Ovary (tissue), 9 donors: ENCODE results near the gene RBFOX2. TPM values are rescaled to one million over a fixed set of nuclear protein-coding genes. Genes with fewer than 3 reads are reported as not detected.
"Not testable (repeated sequence)": the region's sequence is repeated elsewhere in the genome, so short reads cannot be mapped to it uniquely, and the experiment has no call there.

Source experiments
- DNase-seq, 5 donors: peaks; one replicate each; pipeline ENCODE4 v3.0.0-alpha.2; 2019 to 2020
- H3K27ac ChIP-seq, 2 donors: fragments of 200-600 bp; one replicate each; pipeline versions ENCODE4 v1.5.1 to v1.8.0; 2019 to 2022
- H3K27me3 ChIP-seq: fragments of 200-600 bp; one replicate; pipeline ENCODE4 v1.8.0; 2022
- H3K36me3 ChIP-seq: fragments of 200-600 bp; sonication (generic); one replicate; pipeline ENCODE4 v1.5.1; 2019
- H3K4me1 ChIP-seq: one replicate; pipeline ENCODE4 v1.8.1; 2013; ENCODE audit warnings: mild to moderate bottlenecking, moderate library complexity; ENCODE audit not compliant: insufficient read depth
- H3K4me3 ChIP-seq: fragments of 200-600 bp; sonication (generic); one replicate; pipeline ENCODE4 v1.5.1; 2017
- H3K9me3 ChIP-seq, 2 donors: fragments of 200-600 bp in 1 of 2; sonication (generic) in 1 of 2; one replicate each; pipeline versions ENCODE4 v1.5.1 to v1.8.1; 2013 to 2019; ENCODE audit warnings: mild to moderate bottlenecking in 1 of 2, moderate library complexity in 1 of 2
- CTCF ChIP-seq, 3 donors: fragments of 450-650 bp in 2 of 3; fragments of 200-600 bp in 1 of 3; IDR thresholded peaks; one replicate each; pipeline versions ENCODE4 v1.5.1 to v1.8.0; 2016 to 2022; ENCODE audit warnings: antibody characterized with exemption in 3 of 3, mild to moderate bottlenecking in 1 of 3
- EP300 ChIP-seq: sonication (generic); formaldehyde crosslinking; IDR thresholded peaks from one replicate; pipeline ENCODE4 v1.6.1; 2017; ENCODE audit warnings: antibody characterized with exemption
- POLR2A ChIP-seq: fragments of 450-650 bp; IDR thresholded peaks from one replicate; pipeline ENCODE4 v1.6.1; 2017; ENCODE audit warnings: antibody characterized with exemption, mild to moderate bottlenecking, moderate library complexity
- WGBS, 3 donors: extraction: QIAGEN DNeasy Blood & Tissue Kit in 1 of 3; methylation state at CpG; one replicate each; pipeline versions ENCODE4 v1.1.5 to v1.1.7; 2013 to 2017; 5-methylcytosine and 5-hydroxymethylcytosine counted together
- intact Hi-C, 4 donors: fragments of 100-400 bp; cut with DNase I; formaldehyde crosslinking; loops; one replicate each; pipeline versions ENCODE4 v1.11.0 to v1.15.1; 2022 to 2023
- polyA plus RNA-seq, 2 donors: library from polyadenylated mRNA; stranded (reverse); fragments of 200-250 nt in 1 of 2; fragments of 350-450 nt in 1 of 2; fragmentation: Illumina TruSeq in 1 of 2; extraction: RNeasy Lipid Tissue Mini Kit (QIAGEN cat#74804) in 1 of 2; gene quantifications; one replicate each; pipeline ENCODE4 v1.2.3, GENCODE V29; 2013 to 2014
- total RNA-seq, 7 donors: library from RNA; depleted of rRNA in 2 of 7; stranded (reverse); fragments of >200 nt in 2 of 7; fragmentation: NEBNext Ultra II Directional in 3 of 7; extraction: Animal tissue kit (Norgen Biotek cat#: 25700) in 3 of 7; gene quantifications; one replicate each; pipeline versions ENCODE4 v1.1.0 to v1.2.4, GENCODE V29; 2016 to 2023
- donor health status: DM: no; HTN: no; CAD: no; lungs with moderate emphysema.
- donor health status: DM: no; HTN: no; CAD: no.
- donor health status: Bipolar disorder and iron deficiency.
- donor health status: DM: yes; HTN: yes; CAD: no.
- donor health status: DM: no; HTN: no; CAD: no.
- donor health status: DM: yes; HTN: yes; CAD: no.

Gene RBFOX2
- total and polyA plus RNA-seq, 9 donors, result 68.7 to 140 (median 128) TPM

GRCh38 chr22:35742342-35743100, 286.1 kb downstream of the RBFOX2 start:
- DNase-seq, result no peak
- no peaks in the 10 kb centered on the region for H3K27me3 ChIP-seq
- no peak overlapping the region for H3K27ac ChIP-seq
- 59 to 75% (median 65%) methylated on average over 9 of the region's 9 CpGs for WGBS, 3 donors
- peaks cover 3% of the 10 kb centered on the region for H3K4me1 ChIP-seq
- H3K4me3 ChIP-seq, result no peak overlapping the region
- TF ChIP-seq EP300 (no peak), POLR2A (no peak), CTCF (IDR thresholded peaks at IDR 0.05) (no peak)
- H3K9me3 ChIP-seq, result no peaks in the 10 kb centered on the region
- H3K36me3 ChIP-seq, result no peaks in the 10 kb centered on the region
- intact Hi-C loops, result no loop called here

- H3K27ac ChIP-seq, result no peak overlapping the region
- no peaks in the 10 kb centered on the region for H3K36me3 ChIP-seq
- H3K4me3 ChIP-seq, result no peak overlapping the region
- WGBS, 3 donors, result 81 to 91% (median 91%) methylated on average over 1 of the region's 1 CpG
- no peaks in the 10 kb centered on the region for H3K9me3 ChIP-seq
- intact Hi-C loops, result no loop called here
- H3K27me3 ChIP-seq, result no peaks in the 10 kb centered on the region
- no peak for DNase-seq
- H3K4me1 ChIP-seq, result no peaks in the 10 kb centered on the region
- no peak for TF ChIP-seq EP300
- TF ChIP-seq CTCF (IDR thresholded peaks at IDR 0.05), result no peak
- no peak for TF ChIP-seq POLR2A
Measured at GRCh38 chr22:35740616-35741015, 288.0 kb downstream of the RBFOX2 start.

- Histone ChIP-seq H3K27me3 (no peaks in the 10 kb centered on the region), H3K4me3 (no peak overlapping the region), H3K36me3 (no peaks in the 10 kb centered on the region), H3K27ac (no peak overlapping the region), H3K9me3 (no peaks in the 10 kb centered on the region), H3K4me1 (no peaks in the 10 kb centered on the region)
- no peak for TF ChIP-seq POLR2A
- TF ChIP-seq EP300, result no peak
- 62 to 84% (median 82%) methylated on average over 3 of the region's 3 CpGs for WGBS, 3 donors
- DNase-seq, result no peak
- intact Hi-C loops, result loop anchor here in 2 of 4 donors (5.0 to 10.0 kb wide), 2 partner anchors 103 to 105 kb away; no protein-coding TSS in a partner anchor
Measured at GRCh38 chr22:35739931-35740380, 288.7 kb downstream of the RBFOX2 start.

GRCh38 chr22:35739076-35739930, 289.3 kb downstream of the RBFOX2 start:
- intact Hi-C loops, result loop anchor here in 2 of 4 donors (5.0 to 10.0 kb wide), 2 partner anchors 102 to 105 kb away; no protein-coding TSS in a partner anchor
- Histone ChIP-seq H3K4me1 (peaks cover 2% of the 10 kb centered on the region), H3K27ac (no peak overlapping the region), H3K4me3 (no peak overlapping the region), H3K9me3 (no peaks in the 10 kb centered on the region), H3K36me3 (no peaks in the 10 kb centered on the region), H3K27me3 (no peaks in the 10 kb centered on the region)
- WGBS, 3 donors, result 85 to 92% (median 88%) methylated on average over 12 of the region's 12 CpGs
- TF ChIP-seq POLR2A (no peak), CTCF (IDR thresholded peaks at IDR 0.05) (peak in 1 of 3 donors; percentile 30), EP300 (no peak)
- no peak for DNase-seq

GRCh38 chr22:35737886-35738285, 290.7 kb downstream of the RBFOX2 start:
- WGBS, 3 donors, result 95 to 96% (median 96%) methylated on average over 6 of the region's 6 CpGs
- intact Hi-C loops, result loop anchor here in 2 of 4 donors (5.0 to 10.0 kb wide), 2 partner anchors 101 to 103 kb away; no protein-coding TSS in a partner anchor
- H3K27ac ChIP-seq, H3K36me3 ChIP-seq, H3K27me3 ChIP-seq, H3K9me3 ChIP-seq, DNase-seq, H3K4me3 ChIP-seq: not testable (repeated sequence)
- H3K4me1 ChIP-seq, result peaks cover 11% of the 10 kb centered on the region
